Fibroblast of lung (primary cell): ENCODE data around the gene ALKBH2. TPM values are rescaled to one million over a fixed set of nuclear protein-coding genes. Genes with fewer than 3 reads are reported as not detected.
"Not testable (repeated sequence)": the region's sequence is repeated elsewhere in the genome, so short reads cannot be mapped to it uniquely, and the experiment has no call there.

ENCODE experiments used
- DNase-seq, 2 donors: peaks; one replicate each; pipeline versions ENCODE4 v3.0.0 to v3.0.0-alpha.2; 2010; ENCODE audit warnings: low read depth in 2 of 2
- H2AFZ ChIP-seq: 2 replicates; pipeline ENCODE4 v1.5.1; 2012; ENCODE audit warnings: low read length, control low read depth, inconsistent platforms
- H3K27ac ChIP-seq: 2 replicates; pipeline ENCODE4 v1.5.1; 2011; ENCODE audit warnings: low read length, control low read depth; ENCODE audit not compliant: insufficient read depth
- H3K27me3 ChIP-seq: 2 replicates; pipeline ENCODE4 v1.5.1; 2011; ENCODE audit warnings: mild to moderate bottlenecking, low read length; ENCODE audit not compliant: control insufficient read depth, insufficient read depth
- H3K36me3 ChIP-seq: 2 replicates; pipeline ENCODE4 v1.5.1; 2011; ENCODE audit warnings: low read length; ENCODE audit not compliant: control insufficient read depth, insufficient read depth
- H3K4me1 ChIP-seq: 2 replicates; pipeline ENCODE4 v1.5.1; 2011; ENCODE audit warnings: low read length; ENCODE audit not compliant: control insufficient read depth, insufficient read depth; ENCODE audit errors: extremely low read depth
- H3K4me2 ChIP-seq: 2 replicates; pipeline ENCODE4 v1.5.1; 2011; ENCODE audit warnings: low read length, control low read depth; ENCODE audit not compliant: insufficient read depth; ENCODE audit errors: extremely low read depth
- H3K4me3 ChIP-seq, 4 experiments: fragments of 200-600 bp in 1 of 4; sonication (generic) in 1 of 4; replicated peaks in 1 of 4; 2 replicates each; pipeline ENCODE4 v1.5.1; 2011 to 2016; ENCODE audit warnings: low read length in 4 of 4, low read depth in 3 of 4, mild to moderate bottlenecking in 3 of 4, control low read depth in 2 of 4, inconsistent platforms in 1 of 4, mixed read lengths in 1 of 4; ENCODE audit not compliant: insufficient read depth in 1 of 4; ENCODE audit errors: control extremely low read depth in 1 of 4
- H3K79me2 ChIP-seq: 2 replicates; pipeline ENCODE4 v1.5.1; 2012; ENCODE audit warnings: mild to moderate bottlenecking, low read length, inconsistent platforms; ENCODE audit not compliant: control insufficient read depth, insufficient read depth
- H3K9ac ChIP-seq: 2 replicates; pipeline ENCODE4 v1.5.1; 2011; ENCODE audit warnings: mild to moderate bottlenecking, low read length, control low read depth; ENCODE audit not compliant: insufficient read depth
- H3K9me3 ChIP-seq: 2 replicates; pipeline ENCODE4 v1.5.1; 2012; ENCODE audit warnings: low read depth, low read length; ENCODE audit not compliant: control insufficient read depth, insufficient read depth
- H4K20me1 ChIP-seq: 2 replicates; pipeline ENCODE4 v1.5.1; 2011; ENCODE audit warnings: low read length; ENCODE audit not compliant: control insufficient read depth, insufficient read depth; ENCODE audit errors: extremely low read depth
- EZH2 ChIP-seq: IDR thresholded peaks from 2 replicates; pipeline ENCODE4 v1.5.1; 2012; ENCODE audit warnings: low read length, control low read depth, mild to moderate bottlenecking; ENCODE audit errors: missing control alignments
- polyA plus RNA-seq, 2 donors: library from polyadenylated mRNA; depleted of rRNA in 1 of 2; stranded (reverse) in 1 of 2; unstranded in 1 of 2; fragments of >200 nt; gene quantifications; 2 replicates each; pipeline ENCODE4 v1.2.1, GENCODE V29; 2011 to 2012; ENCODE audit warnings: missing spikeins in 1 of 2
- total RNA-seq: library from RNA; depleted of rRNA; stranded (reverse); fragments of >200 nt; gene quantifications from 2 replicates; pipeline ENCODE4 v1.2.1, GENCODE V29; 2014
- TF ChIP-seq, protein P1 (sequence below), 2 donors: IDR thresholded peaks in 1 of 2; conservative IDR thresholded peaks in 1 of 2; 1 replicate in 1 of 2; 2 replicates in 1 of 2; pipeline ENCODE4 v1.5.1; 2011 to 2012; ENCODE audit warnings: low read length in 2 of 2, control low read depth in 1 of 2, inconsistent platforms in 1 of 2, low read depth in 1 of 2, mild to moderate bottlenecking in 1 of 2

The ALKBH2 gene
- total and polyA plus RNA-seq, 2 donors (not counting 1 experiment from before 2014, with no cell fraction given): 15.1 to 20.8 TPM

DNA sequence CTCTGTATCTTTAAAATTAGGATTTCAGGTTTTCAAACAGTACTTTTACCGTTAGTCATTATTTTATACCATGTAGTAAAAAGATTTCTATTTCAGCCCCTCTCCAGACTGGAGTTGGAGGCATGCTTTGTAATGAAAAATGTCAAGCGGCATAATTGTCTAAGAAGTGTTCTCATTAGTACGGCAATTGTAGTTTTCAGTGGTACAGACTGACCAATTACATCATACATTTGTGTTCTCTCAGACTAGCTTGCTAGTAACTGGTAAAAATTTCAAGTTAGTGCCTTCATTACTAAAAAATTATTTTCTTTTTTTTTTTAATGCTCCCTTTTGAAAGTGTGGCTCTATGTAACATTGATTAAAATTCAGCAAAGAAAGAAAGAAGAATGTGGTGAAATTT is 36.4 kb downstream of the ALKBH2 start:
- no peak for TF ChIP-seq EZH2
- TF ChIP-seq, protein P1, sequence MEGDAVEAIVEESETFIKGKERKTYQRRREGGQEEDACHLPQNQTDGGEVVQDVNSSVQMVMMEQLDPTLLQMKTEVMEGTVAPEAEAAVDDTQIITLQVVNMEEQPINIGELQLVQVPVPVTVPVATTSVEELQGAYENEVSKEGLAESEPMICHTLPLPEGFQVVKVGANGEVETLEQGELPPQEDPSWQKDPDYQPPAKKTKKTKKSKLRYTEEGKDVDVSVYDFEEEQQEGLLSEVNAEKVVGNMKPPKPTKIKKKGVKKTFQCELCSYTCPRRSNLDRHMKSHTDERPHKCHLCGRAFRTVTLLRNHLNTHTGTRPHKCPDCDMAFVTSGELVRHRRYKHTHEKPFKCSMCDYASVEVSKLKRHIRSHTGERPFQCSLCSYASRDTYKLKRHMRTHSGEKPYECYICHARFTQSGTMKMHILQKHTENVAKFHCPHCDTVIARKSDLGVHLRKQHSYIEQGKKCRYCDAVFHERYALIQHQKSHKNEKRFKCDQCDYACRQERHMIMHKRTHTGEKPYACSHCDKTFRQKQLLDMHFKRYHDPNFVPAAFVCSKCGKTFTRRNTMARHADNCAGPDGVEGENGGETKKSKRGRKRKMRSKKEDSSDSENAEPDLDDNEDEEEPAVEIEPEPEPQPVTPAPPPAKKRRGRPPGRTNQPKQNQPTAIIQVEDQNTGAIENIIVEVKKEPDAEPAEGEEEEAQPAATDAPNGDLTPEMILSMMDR (conservative IDR thresholded peaks at IDR 0.05 in 1 of 2, IDR thresholded peaks at IDR 0.05 in 1 of 2; ENCODE audit: low read depth in 1 of 2, low read length in 2 of 2): no peak
- Histone ChIP-seq H3K79me2 (no peaks in the 10 kb centered on the region), H3K9ac (no peak overlapping the region), H3K4me1 (no peaks in the 10 kb centered on the region), H3K27me3 (no peaks in the 10 kb centered on the region), H3K4me3 (no peak overlapping the region), H3K9me3 (no peaks in the 10 kb centered on the region), H3K4me2 (no peak overlapping the region), H4K20me1 (no peaks in the 10 kb centered on the region), H3K27ac (no peak overlapping the region), H3K36me3 (no peaks in the 10 kb centered on the region), H2AFZ (no peak overlapping the region)
- DNase-seq: no peak

DNA sequence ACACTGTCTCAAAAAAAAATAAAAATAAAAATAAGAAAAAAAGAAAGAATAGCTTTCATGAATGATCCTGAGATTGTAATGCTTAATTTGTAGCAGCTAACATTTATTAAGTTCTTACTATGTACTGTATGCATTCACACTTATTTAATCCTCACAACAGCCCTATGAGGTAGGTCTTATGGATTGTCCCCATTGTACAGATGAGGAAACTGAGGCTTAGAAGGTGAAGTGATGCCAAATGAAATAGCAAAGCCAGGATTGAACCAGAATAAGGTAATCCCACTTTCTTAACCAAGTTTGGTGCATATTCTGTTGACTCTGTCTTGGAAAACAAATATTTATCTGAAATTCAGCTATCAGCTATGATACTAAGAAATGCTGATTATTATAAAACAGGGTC is 38.8 kb downstream of the ALKBH2 start:
- no peak overlapping the region for H3K4me3 ChIP-seq
- no peak for TF ChIP-seq EZH2
- TF ChIP-seq, protein P1 (conservative IDR thresholded peaks at IDR 0.05 in 1 of 2, IDR thresholded peaks at IDR 0.05 in 1 of 2; ENCODE audit: low read depth in 1 of 2, low read length in 2 of 2): no peak
- H3K27me3 ChIP-seq: no peaks in the 10 kb centered on the region
- no peaks in the 10 kb centered on the region for H3K36me3 ChIP-seq
- no peak overlapping the region for H3K27ac ChIP-seq
- H3K79me2 ChIP-seq: no peaks in the 10 kb centered on the region
- H3K4me1 ChIP-seq: no peaks in the 10 kb centered on the region
- H3K9me3 ChIP-seq: no peaks in the 10 kb centered on the region
- no peak overlapping the region for H3K9ac ChIP-seq
- H2AFZ ChIP-seq: no peak overlapping the region
- H4K20me1 ChIP-seq: no peaks in the 10 kb centered on the region
- DNase-seq: no peak
- no peak overlapping the region for H3K4me2 ChIP-seq

DNA sequence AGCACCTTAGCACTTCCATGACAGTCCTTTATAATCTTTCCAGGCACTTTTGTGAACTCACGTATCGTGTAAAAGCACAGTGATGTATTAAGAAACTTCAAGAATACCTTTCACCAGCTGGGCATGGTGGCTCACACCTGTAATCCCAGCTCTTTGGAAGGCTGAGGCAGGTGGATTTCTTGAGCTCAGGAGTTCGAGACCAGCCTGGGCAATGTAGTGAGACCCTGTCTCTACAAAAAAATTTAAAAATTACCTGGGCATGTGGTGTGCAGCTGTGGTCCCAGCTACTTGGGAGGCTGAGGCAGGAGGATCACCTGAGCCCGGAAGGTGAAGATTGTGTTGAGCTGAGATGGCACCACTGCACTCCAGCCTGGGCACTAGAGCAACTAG is 39.2 kb downstream of the ALKBH2 start:
- H3K36me3 ChIP-seq, H3K9me3 ChIP-seq, H3K27ac ChIP-seq, H3K27me3 ChIP-seq, H3K9ac ChIP-seq, H3K4me1 ChIP-seq, DNase-seq, H4K20me1 ChIP-seq, H3K79me2 ChIP-seq, H3K4me2 ChIP-seq, H2AFZ ChIP-seq: not testable (repeated sequence)
- H3K4me3 ChIP-seq: peak overlapping the region in 2 of 4 experiments; percentile 91 to 98
